NCI-H82 treated with DMSO at 0.1 percent for 48 hours (cell line): ENCODE results near the gene NFATC4.
"Not testable (repeated sequence)": the region's sequence is repeated elsewhere in the genome, so short reads cannot be mapped to it uniquely, and the experiment has no call there.

Source experiments
- DNase-seq: peaks from one replicate; lab custom pipeline; 2025; ENCODE audit not compliant: unreplicated experiment; lab: John Stamatoyannopoulos, UW

Gene NFATC4

GRCh38 chr14:24338843-24339242 lies 29.1 kb upstream of the NFATC4 start:
- DNase-seq: no peak

DNA sequence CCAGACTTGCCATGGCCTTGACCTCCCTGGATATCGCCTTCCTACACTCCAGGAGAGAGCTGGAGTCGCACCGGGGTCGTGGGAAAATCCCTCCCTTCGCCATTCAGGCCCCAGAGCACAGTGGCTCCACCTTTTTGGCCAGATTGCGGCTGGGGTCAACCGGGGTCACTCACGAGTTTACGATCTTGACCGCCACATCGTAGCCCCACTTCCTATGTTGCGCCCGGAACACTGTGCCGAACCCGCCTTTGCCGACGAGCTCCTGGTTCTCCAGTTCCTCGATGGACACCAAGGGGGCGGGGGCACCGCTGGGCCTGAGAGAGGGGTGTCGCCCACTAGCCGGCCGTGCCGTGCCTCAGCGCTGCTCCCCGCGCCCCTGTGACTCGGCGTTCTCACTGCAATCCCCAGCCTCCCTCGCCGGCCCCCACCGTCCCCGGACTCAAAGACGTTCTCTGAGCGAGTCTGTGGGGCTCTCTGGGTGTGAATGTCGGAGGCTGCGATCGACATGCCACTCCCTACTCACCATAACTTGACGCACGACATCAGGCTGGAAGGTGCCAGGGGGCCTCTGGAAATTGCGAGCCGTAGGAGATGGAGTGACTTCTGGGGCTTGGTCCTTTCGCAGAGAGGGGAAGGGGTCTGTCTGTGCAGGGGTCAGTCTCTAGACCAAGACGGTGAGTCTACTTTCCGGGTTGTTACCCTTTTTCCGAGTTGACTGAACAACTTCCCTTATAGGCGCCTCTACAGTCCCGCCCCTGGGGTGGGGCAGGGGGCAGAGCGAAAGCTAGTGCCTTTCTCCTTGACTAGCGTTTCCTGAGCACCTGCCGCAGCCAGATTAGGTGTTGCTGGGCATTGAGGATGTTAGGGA lies 28.5 kb upstream of the NFATC4 start, which contains the start of gene RIPK3:
Gene RIPK3, minus strand, starts transcription at position 708 of the 868 bp plus-strand sequence. Its CDS starts 165 bp downstream, at position 543.
- no peak for DNase-seq

GRCh38 chr14:24340606-24341005 lies 27.4 kb upstream of the NFATC4 start:
- no peak for DNase-seq

GRCh38 chr14:24342889-24343288 lies 25.1 kb upstream of the NFATC4 start:
- no peak for DNase-seq

GRCh38 chr14:24343795-24344660 lies 24.0 kb upstream of the NFATC4 start:
- no peak for DNase-seq

GRCh38 chr14:24347134-24347533 lies 20.9 kb upstream of the NFATC4 start:
- DNase-seq: no peak

GRCh38 chr14:24348186-24348585 lies 19.8 kb upstream of the NFATC4 start:
- no peak for DNase-seq

DNA sequence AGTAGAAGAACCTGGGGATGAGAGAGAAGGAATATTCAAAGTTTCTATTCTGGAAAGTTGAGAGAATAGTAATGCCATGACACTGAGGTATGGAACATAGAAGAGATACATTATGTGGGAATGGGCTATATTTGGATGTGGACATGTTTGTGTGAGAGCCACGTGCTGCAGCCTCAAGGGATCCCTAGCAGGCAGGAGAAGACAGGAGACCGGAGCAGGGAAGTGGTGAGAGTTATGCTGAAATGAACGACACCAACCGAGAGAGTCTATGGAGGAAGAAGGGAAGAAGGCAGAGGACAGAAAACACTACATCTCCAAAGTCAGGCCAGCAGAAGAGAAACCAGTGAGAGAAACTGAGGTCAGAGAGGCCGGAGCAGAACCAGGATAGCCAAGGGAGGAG lies 18.2 kb upstream of the NFATC4 start:
- DNase-seq: no peak

DNA sequence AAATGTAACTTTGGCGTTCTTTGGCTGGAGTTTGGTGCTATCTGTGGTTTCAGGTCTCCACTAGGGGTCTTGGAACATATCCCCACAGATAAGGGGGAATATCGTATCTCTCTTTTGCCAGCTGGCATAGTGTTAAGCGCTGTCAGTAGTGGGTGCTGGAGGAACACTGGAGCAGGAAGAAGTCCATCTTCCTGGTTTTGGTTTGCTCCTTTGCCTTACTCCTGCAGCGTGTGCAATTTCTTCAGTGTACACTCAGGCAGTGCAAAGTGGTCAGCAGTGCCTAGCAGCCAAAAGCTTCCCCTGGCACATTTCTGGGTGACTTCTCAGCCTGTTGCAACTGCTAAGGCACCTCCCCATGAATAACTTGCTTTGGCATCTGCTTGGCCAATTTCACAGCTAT lies 16.5 kb upstream of the NFATC4 start:
- no peak for DNase-seq

- DNase-seq: no peak
These were observed 14.2 kb upstream of the NFATC4 start for GRCh38 chr14:24353559-24354481.

GRCh38 chr14:24354482-24354825 lies 13.5 kb upstream of the NFATC4 start:
- not testable (repeated sequence) for DNase-seq

DNA sequence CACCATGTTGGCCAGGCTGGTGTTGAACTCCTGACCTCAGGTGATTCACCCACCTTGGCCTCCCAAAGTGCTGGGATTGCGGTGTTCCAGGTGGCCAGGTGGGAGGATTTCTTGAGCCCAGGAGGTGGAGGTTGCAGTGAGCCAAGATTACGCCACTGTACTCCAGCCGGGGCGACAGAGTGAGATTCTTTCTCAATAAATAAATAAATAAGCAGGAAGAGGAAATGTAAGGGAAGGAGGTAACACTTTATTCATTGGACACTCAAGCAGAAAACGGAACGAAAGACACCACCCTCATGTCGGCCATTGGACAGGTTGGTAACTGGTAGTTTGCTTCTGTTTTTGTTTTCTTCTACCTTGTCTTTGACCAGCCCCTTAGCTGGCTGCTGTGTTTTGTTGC lies 13.0 kb upstream of the NFATC4 start:
- no peak for DNase-seq

- no peak for DNase-seq
These were observed 11.8 kb upstream of the NFATC4 start for GRCh38 chr14:24356208-24356607.

- DNase-seq: no peak
These were observed 7.7 kb upstream of the NFATC4 start for GRCh38 chr14:24360281-24360680.

- DNase-seq: no peak
These were observed 6.7 kb upstream of the NFATC4 start for GRCh38 chr14:24361326-24361725.

GRCh38 chr14:24362241-24362960 lies 5.6 kb upstream of the NFATC4 start:
- DNase-seq: no peak

- no peak for DNase-seq
These were observed 4.6 kb upstream of the NFATC4 start for GRCh38 chr14:24363401-24363800.

- no peak for DNase-seq
These were observed 3.1 kb upstream of the NFATC4 start for GRCh38 chr14:24364841-24365240.

- peak; percentile 53 for DNase-seq
These were observed 2.2 kb upstream of the NFATC4 start for GRCh38 chr14:24365600-24366412.

- no peak for DNase-seq
These were observed 1.6 kb upstream of the NFATC4 start for GRCh38 chr14:24366413-24366720.
